Kidney epithelial cell (primary cell): ENCODE measurements around the gene GRIK4. TPM values are rescaled to one million over a fixed set of nuclear protein-coding genes. Genes with fewer than 3 reads are reported as not detected.

Source experiments
- DNase-seq: peaks from one replicate; pipeline ENCODE4 v3.0.0-alpha.2; 2010; ENCODE audit warnings: low read depth
- H3K27me3 ChIP-seq: 2 replicates; pipeline ENCODE4 v1.6.0; 2011; ENCODE audit warnings: low read length; ENCODE audit not compliant: control insufficient read depth, insufficient read depth
- H3K36me3 ChIP-seq: 2 replicates; pipeline ENCODE4 v1.5.1; 2011; ENCODE audit warnings: low read length; ENCODE audit not compliant: control insufficient read depth, insufficient read depth
- H3K4me3 ChIP-seq: 2 replicates; pipeline ENCODE4 v1.5.1; 2011; ENCODE audit warnings: low read depth, mild to moderate bottlenecking, control low read depth, low read length
- total RNA-seq: library from RNA; depleted of rRNA; stranded (reverse); fragments of >200 nt; gene quantifications from 2 replicates; pipeline ENCODE4 v1.2.3, GENCODE V29; 2015
- TF ChIP-seq, protein P1 (sequence below): IDR thresholded peaks from 2 replicates; pipeline ENCODE4 v1.5.1; 2011; ENCODE audit warnings: mild to moderate bottlenecking, moderate library complexity, low read length, control low read depth, inconsistent platforms; ENCODE audit not compliant: insufficient read depth, poor library complexity, severe bottlenecking

GRIK4 gene
- total RNA-seq, 1 donor from 2014 or later, result 0.17 TPM

DNA sequence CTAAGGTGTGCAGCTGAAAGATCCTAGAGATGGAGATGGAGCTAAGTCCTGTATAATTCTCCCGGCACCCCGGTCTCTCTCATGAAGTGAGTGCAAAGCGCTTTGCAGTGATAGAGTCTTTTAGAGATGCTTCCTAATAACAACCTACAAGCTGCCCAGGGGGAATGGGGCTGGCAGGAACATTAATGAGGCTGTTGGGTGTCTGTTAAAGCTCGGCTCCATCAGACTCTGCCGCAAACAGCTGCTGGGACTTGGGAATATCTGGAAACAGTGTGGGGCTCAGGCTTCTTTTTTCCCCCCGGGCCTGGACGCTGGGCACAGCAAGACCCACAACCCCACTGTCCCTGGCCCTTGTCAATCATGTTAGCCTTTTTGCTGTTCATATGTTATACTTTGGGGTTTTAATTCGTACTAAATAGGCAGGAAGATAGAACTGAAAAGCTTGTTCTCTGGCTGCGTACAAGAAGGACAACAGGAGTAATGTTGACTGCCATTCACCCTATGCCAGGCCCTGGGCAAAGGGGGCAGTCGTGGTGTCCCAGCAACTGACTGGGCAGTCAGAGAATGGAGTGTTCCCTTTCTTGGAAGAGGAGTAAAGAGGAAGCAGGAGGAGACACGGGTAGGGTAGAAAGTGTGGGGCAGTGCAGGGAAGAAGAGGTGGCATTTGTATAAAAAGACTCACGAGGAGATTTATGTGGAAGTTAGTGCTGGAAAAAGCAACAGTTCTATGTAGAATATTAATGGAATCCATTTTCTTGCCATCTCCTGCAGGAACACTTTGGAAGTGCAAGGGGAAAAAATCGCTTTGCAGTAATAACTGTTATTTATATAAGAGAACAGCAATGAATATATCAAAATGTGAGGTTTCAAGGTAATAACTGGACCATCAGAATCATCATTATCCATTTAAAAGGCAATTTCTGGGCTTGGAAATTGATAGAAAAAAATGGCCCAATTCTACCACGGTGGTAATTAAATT lies 232.8 kb downstream of the GRIK4 start:
- H3K36me3 ChIP-seq, result no peaks in the 10 kb centered on the region
- TF ChIP-seq, protein P1, sequence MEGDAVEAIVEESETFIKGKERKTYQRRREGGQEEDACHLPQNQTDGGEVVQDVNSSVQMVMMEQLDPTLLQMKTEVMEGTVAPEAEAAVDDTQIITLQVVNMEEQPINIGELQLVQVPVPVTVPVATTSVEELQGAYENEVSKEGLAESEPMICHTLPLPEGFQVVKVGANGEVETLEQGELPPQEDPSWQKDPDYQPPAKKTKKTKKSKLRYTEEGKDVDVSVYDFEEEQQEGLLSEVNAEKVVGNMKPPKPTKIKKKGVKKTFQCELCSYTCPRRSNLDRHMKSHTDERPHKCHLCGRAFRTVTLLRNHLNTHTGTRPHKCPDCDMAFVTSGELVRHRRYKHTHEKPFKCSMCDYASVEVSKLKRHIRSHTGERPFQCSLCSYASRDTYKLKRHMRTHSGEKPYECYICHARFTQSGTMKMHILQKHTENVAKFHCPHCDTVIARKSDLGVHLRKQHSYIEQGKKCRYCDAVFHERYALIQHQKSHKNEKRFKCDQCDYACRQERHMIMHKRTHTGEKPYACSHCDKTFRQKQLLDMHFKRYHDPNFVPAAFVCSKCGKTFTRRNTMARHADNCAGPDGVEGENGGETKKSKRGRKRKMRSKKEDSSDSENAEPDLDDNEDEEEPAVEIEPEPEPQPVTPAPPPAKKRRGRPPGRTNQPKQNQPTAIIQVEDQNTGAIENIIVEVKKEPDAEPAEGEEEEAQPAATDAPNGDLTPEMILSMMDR, result no peak
- no peak overlapping the region for H3K4me3 ChIP-seq
- H3K27me3 ChIP-seq, result no peaks in the 10 kb centered on the region
- no peak for DNase-seq

DNA sequence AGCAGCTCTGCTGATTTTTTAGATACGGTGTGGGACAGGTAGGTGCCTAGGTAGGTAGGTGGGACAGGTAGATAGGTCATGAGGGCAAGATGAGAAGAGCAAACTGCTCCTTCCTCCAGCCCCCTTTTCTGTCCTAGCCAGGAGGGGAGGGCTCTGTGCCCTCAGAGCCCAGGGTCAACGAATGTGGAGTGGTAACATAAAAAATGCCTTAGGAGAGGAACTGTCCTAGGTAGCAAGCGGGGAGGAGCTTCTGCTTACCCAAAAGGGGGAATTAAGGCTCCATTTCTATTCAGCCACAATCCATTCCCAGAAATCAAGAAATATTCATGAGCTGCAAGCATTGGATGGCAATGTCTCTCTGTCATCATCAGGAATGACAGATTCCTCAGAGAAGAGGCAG lies 234.8 kb downstream of the GRIK4 start:
- Histone ChIP-seq H3K36me3 (no peaks in the 10 kb centered on the region), H3K27me3 (no peaks in the 10 kb centered on the region), H3K4me3 (no peak overlapping the region)
- no peak for DNase-seq
- TF ChIP-seq, protein P1, result no peak

DNA sequence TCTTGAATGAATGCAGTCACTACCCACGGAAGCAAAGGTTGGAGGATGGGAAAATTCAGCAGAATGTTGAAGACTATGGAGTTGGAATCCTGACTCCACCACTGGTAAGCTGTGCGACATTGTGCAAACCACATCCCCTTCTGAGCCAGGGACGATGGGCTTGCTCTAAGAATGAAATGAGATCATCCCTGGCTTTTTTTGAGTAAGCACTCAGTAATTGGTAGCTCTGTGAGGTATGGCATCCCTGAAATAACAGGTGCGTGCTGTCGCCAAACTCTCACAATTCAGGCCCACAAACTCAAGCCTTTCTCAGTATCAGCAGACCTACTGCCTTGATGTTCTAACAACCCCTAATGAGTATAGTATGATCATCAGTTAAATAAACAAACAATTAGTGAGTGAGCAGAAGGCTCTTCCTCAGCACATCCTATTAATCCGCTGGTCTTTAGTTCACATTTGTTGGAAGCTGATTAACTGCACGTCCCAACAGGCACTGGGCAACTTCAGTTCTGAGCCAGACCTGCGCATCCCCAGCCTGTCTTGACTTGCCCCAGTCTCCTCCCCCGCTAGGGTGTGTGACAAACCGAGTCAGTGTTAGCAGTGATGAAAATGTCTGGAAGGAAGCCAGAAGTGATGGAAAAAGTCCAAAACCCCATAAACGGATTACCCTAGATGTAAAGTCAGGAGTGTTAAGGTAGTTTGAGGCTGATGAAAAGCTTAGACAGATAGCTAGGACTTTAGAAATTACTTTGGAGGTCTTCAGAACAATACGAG lies 235.5 kb downstream of the GRIK4 start:
- no peaks in the 10 kb centered on the region for H3K36me3 ChIP-seq
- no peaks in the 10 kb centered on the region for H3K27me3 ChIP-seq
- no peak overlapping the region for H3K4me3 ChIP-seq
- DNase-seq, result no peak
- TF ChIP-seq, protein P1, result no peak

DNA sequence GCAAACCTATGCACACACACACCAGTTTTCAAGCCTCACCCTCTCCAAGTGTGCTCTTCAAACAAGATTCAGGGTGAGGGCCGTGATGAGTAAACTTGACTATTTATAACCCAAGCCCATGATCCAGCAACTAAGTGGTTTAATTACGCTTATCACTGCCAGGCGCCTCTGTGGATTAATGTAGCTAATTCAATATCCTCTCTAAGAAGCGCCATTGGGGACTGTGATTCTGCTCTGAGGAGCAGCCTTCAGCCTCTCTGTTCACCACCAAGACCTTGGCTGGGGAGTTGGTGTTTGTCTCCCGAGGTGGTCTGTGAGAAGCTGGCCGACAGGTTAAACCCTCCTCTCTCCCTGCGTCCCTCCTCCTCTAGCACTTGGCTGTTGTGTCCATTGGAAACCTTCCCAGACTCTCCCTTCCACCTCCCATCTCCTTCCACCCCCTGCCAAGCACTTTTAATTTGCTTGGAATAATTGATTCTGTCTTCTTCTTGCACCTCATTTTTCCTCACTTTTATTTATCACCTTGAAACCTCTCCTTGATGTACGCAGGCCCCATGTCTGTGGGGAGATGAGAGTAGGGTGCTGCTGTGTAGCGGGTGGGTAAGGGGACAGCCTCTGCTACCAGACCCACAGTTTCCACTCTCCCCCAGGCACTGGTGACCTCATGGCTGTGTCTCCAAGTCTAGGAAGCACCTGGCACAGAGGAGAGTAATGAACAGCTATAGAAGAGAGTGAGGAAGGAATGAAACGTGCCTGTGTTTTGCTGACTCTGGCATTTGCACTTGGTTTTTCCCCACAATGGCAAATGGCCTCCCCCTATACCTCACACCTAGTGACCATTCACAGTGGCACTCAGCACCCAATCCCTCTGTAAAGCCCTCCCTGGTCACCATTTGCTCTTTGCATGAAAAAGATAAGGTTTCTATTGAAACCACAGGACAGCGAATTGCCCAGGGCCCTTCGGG lies 236.6 kb downstream of the GRIK4 start:
- no peak for DNase-seq
- Histone ChIP-seq H3K27me3 (no peaks in the 10 kb centered on the region), H3K4me3 (no peak overlapping the region), H3K36me3 (no peaks in the 10 kb centered on the region)
- TF ChIP-seq, protein P1, result no peak

DNA sequence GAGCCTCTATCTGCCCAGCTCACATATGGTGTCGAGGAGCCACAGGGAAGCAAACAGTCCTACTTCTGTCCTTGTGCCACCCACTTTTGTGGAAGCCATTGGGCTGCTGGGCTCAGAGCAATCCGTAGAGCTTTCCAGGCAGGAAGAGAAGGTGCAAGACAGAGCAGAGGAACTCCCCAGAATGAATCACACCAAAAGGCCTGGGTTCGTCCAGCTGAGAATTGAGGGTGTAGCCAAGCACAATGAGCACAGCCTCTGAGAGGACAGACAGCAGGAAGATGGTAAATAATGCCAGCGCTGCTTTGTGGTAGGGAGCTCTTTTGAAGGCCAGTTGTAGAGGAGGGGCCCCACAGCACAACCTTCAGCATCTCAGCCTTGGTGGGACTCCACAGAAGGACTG lies 237.8 kb downstream of the GRIK4 start:
- Histone ChIP-seq H3K36me3 (no peaks in the 10 kb centered on the region), H3K4me3 (no peak overlapping the region), H3K27me3 (no peaks in the 10 kb centered on the region)
- DNase-seq, result no peak
- TF ChIP-seq, protein P1, result no peak
